Spleen (tissue), 11 donors: ENCODE results near the gene UPK3A. TPM values are rescaled to one million over a fixed set of nuclear protein-coding genes. Genes with fewer than 3 reads are reported as not detected.
"Not testable (repeated sequence)": the region's sequence is repeated elsewhere in the genome, so short reads cannot be mapped to it uniquely, and the experiment has no call there.

Source experiments
- DNase-seq: peaks from one replicate; pipeline ENCODE4 v3.0.0-alpha.2; 2020
- H3K27ac ChIP-seq, 8 donors: fragments of 200-600 bp; sonication (generic) in 7 of 8; 1 replicate in 4 of 8; 2 replicates in 4 of 8; pipeline versions ENCODE4 v1.5.0 to v1.8.0; 2016 to 2021; ENCODE audit warnings: inconsistent platforms in 4 of 8, mild to moderate bottlenecking in 4 of 8, moderate library complexity in 1 of 8
- H3K27me3 ChIP-seq, 7 donors: fragments of 200-600 bp; sonication (generic) in 6 of 7; replicated peaks in 1 of 7; 1 replicate in 4 of 7; 2 replicates in 3 of 7; pipeline versions ENCODE4 v1.5.0 to v1.8.0; 2016 to 2021; ENCODE audit warnings: inconsistent platforms in 3 of 7, mild to moderate bottlenecking in 1 of 7
- H3K36me3 ChIP-seq, 6 donors: fragments of 200-600 bp; sonication (generic) in 5 of 6; 1 replicate in 4 of 6; 2 replicates in 2 of 6; pipeline versions ENCODE4 v1.5.0 to v1.8.0; 2016 to 2021; ENCODE audit warnings: inconsistent platforms in 2 of 6
- H3K4me1 ChIP-seq, 6 donors: fragments of 200-600 bp; sonication (generic) in 5 of 6; 1 replicate in 3 of 6; 2 replicates in 3 of 6; pipeline versions ENCODE4 v1.5.0 to v1.8.0; 2016 to 2021; ENCODE audit warnings: inconsistent platforms in 3 of 6
- H3K4me3 ChIP-seq, 8 donors: fragments of 200-600 bp; sonication (generic) in 7 of 8; 1 replicate in 4 of 8; 2 replicates in 4 of 8; pipeline versions ENCODE4 v1.5.0 to v1.8.0; 2016 to 2021; ENCODE audit warnings: inconsistent platforms in 4 of 8, mild to moderate bottlenecking in 4 of 8, moderate library complexity in 2 of 8
- H3K9me3 ChIP-seq, 8 donors: fragments of 200-600 bp; sonication (generic) in 7 of 8; 1 replicate in 4 of 8; 2 replicates in 4 of 8; pipeline versions ENCODE4 v1.5.0 to v1.8.0; 2016 to 2021; ENCODE audit warnings: inconsistent platforms in 4 of 8
- POLR2A ChIP-seq, 3 donors: fragments of 450-650 bp; IDR thresholded peaks; one replicate each; pipeline ENCODE4 v1.5.1; 2017; ENCODE audit warnings: antibody characterized with exemption in 3 of 3, mild to moderate bottlenecking in 1 of 3
- POLR2AphosphoS5 ChIP-seq, 3 donors: sonication (generic); formaldehyde crosslinking; IDR thresholded peaks; one replicate each; pipeline ENCODE4 v1.5.1; 2017; ENCODE audit warnings: antibody characterized with exemption in 3 of 3
- WGBS, 5 donors: extraction: QIAGEN DNeasy Blood & Tissue Kit in 3 of 5; methylation state at CpG; one replicate each; pipeline versions ENCODE4 v1.1.5 to v1.1.7; 2013 to 2018; 5-methylcytosine and 5-hydroxymethylcytosine counted together
- intact Hi-C: fragments of 100-400 bp; cut with DNase I; formaldehyde crosslinking; loops from one replicate; pipeline ENCODE4 v1.15.0; 2023; ENCODE audit warnings: low total_unique reads
- polyA plus RNA-seq, 3 donors: library from polyadenylated mRNA; stranded (reverse); fragments of 200-250 nt; gene quantifications; one replicate each; pipeline ENCODE4 v1.2.1, GENCODE V29; 2013
- total RNA-seq, 7 donors: library from RNA; depleted of rRNA in 3 of 7; stranded (reverse); fragments of >200 nt in 3 of 7; fragmentation: NEBNext Ultra II Directional in 4 of 7; extraction: Animal tissue kit (Norgen Biotek cat#: 25700) in 4 of 7; gene quantifications; one replicate each; pipeline versions ENCODE4 v1.1.0 to v1.2.1, GENCODE V29; 2016 to 2021
- TF ChIP-seq, protein P1 (sequence below), 11 experiments: fragments of 200-600 bp in 7 of 11; fragments of 450-650 bp in 4 of 11; sonication (generic) in 4 of 11; IDR thresholded peaks in 8 of 11; conservative IDR thresholded peaks in 3 of 11; 1 replicate in 7 of 11; 2 replicates in 4 of 11; pipeline versions ENCODE4 v1.4.0 to v1.8.0; 2016 to 2021; ENCODE audit warnings: antibody characterized with exemption in 11 of 11, inconsistent platforms in 4 of 11, mild to moderate bottlenecking in 1 of 11
- donor health status: healthy with polysubstance abuse.
- donor health status: DM: no; HTN: no; CAD: no; lungs with moderate emphysema.
- donor health status: DM: no; HTN: no; CAD: no.
- donor health status: Bipolar disorder and iron deficiency.
- donor health status: healthy.
- donor health status: DM: no; HTN: no; CAD: no.
- donor health status: DM: yes; HTN: yes; CAD: no.

Gene UPK3A
- total and polyA plus RNA-seq, 10 donors, result 0.35 to 2.7 (median 1.4) TPM; not detected in 5

DNA sequence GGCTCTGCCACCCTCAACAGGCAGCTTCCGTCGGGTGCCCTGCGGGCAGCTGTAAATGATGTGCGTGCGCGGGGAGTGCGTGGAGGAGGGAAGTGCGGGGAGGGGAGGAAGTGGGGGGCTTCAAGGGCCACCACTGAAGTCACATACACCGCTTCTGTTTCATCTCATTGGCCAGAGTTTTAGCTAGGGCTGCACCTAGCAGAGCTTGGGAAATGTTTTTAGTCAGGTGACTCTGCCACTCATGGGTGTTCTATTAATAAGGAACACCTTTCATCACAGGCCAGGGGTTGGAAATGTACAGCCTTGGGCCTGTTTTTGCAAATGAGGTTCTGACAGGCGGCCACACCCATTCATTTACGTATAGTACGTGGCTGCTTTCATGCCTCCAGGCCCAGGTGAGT, 39.6 kb downstream of the UPK3A start:
- no peak for DNase-seq
- TF ChIP-seq POLR2AphosphoS5 (IDR thresholded peaks at IDR 0.05), result no peak
- intact Hi-C loops, result no loop called here
- H3K4me3 ChIP-seq, result no peak overlapping the region
- 92 to 96% (median 94%) methylated on average over 12 of the region's 12 CpGs for WGBS, 5 donors
- no peaks in the 10 kb centered on the region for H3K9me3 ChIP-seq
- H3K4me1 ChIP-seq, result peaks cover 0 to 35% (median 15%) of the 10 kb centered on the region in 6 donors
- H3K36me3 ChIP-seq, result peaks cover 0 to 77% (median 36%) of the 10 kb centered on the region in 6 donors
- H3K27ac ChIP-seq, result no peak overlapping the region
- H3K27me3 ChIP-seq, result no peaks in the 10 kb centered on the region

DNA sequence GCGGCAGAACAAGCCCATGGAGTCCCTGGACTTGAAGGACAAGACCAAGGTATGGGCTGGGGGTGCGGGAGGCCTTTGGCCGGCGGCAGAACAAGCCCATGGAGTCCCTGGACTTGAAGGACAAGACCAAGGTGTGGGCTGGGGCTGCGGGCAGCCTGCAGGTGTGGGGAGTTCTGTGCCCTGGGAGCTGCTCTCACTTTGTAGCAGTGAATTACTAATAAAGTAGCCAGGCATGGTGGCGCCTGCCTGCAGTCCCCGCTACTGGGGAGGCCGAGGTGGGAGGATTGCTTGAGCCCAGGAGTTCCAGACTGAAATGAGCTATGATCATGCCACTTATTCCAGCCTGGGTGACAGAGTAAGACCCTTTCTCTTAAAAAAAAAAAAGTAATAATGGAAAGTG, 43.5 kb downstream of the UPK3A start:
- intact Hi-C loops, H3K27me3 ChIP-seq, DNase-seq, H3K9me3 ChIP-seq, H3K4me3 ChIP-seq, H3K4me1 ChIP-seq: not testable (repeated sequence)
- 79 to 96% (median 93%) methylated on average over 4 to 8 of the region's 8 CpGs for WGBS, 5 donors
- H3K36me3 ChIP-seq, result peaks cover 0 to 97% (median 61%) of the 10 kb centered on the region in 6 donors
- H3K27ac ChIP-seq, result peak overlapping the region in 2 of 8 donors; percentile 7 to 26

DNA sequence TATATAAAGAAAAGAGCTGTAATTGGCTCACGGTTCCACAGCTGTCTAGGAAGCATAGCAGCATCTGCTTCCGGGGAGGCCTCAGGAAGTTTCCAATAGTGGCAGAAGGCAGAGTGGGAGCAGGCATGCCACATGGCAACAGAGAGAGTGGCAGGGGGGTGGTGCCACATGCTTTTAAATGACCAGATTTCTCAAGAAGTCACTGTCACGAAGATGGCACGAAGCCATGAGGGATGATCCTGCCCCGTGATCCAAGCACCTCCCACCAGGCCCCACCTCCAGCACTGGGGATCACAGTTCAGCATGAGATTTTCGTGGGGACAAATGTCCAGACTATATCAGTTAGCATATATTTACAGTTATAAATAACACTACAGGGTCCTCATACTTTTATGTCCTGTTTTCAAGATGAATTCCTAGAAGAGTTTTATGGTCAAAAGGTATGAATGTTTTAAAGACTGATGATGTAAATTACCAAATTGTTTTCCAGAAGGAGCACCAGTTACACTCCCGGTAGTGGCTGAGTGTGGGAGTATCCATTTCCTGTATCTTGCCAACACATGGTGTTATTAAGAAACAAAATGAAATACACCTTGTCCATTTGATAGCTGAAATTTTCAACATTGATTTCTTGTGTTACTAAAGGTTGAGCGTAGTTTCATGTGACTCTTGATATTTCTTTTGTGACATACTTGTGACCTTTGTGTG, 44.2 kb downstream of the UPK3A start:
- DNase-seq, result no peak
- intact Hi-C loops, result no loop called here
- peaks cover 0 to 9% (median 0%) of the 10 kb centered on the region in 6 donors for H3K4me1 ChIP-seq
- no peaks in the 10 kb centered on the region for H3K9me3 ChIP-seq
- WGBS, 5 donors, result 65 to 81% (median 73%) methylated on average over 8 of the region's 8 CpGs
- TF ChIP-seq POLR2A (IDR thresholded peaks at IDR 0.05) (no peak), POLR2AphosphoS5 (IDR thresholded peaks at IDR 0.05) (no peak)
- TF ChIP-seq, protein P1, sequence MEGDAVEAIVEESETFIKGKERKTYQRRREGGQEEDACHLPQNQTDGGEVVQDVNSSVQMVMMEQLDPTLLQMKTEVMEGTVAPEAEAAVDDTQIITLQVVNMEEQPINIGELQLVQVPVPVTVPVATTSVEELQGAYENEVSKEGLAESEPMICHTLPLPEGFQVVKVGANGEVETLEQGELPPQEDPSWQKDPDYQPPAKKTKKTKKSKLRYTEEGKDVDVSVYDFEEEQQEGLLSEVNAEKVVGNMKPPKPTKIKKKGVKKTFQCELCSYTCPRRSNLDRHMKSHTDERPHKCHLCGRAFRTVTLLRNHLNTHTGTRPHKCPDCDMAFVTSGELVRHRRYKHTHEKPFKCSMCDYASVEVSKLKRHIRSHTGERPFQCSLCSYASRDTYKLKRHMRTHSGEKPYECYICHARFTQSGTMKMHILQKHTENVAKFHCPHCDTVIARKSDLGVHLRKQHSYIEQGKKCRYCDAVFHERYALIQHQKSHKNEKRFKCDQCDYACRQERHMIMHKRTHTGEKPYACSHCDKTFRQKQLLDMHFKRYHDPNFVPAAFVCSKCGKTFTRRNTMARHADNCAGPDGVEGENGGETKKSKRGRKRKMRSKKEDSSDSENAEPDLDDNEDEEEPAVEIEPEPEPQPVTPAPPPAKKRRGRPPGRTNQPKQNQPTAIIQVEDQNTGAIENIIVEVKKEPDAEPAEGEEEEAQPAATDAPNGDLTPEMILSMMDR (IDR thresholded peaks at IDR 0.05 in 8 of 11, conservative IDR thresholded peaks at IDR 0.05 in 3 of 11), result no peak
- peaks cover 0 to 96% (median 54%) of the 10 kb centered on the region in 6 donors for H3K36me3 ChIP-seq
- no peaks in the 10 kb centered on the region for H3K27me3 ChIP-seq
- H3K27ac ChIP-seq, result peak overlapping the region in 2 of 8 donors; percentile 7 to 26
- H3K4me3 ChIP-seq, result no peak overlapping the region

DNA sequence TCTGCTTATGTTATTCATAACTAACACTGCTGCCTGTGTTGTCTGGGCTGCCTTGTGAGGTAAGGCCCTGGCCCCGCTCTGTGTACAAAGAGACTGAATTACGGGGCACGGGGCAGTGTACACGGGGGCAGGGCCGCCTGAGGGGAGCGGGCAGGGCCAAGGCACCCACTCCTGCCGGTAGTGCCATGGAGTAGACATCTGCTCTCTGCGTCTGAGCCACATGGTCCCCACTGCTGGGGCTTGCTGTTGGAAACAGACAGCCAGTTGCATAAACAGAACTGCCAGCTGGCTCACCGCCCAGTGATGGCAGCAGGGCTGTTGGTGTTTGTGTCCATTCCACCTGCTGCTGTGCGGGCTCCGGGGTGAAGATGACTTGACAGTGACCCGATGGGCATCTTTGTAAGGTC, 44.8 kb downstream of the UPK3A start:
- Histone ChIP-seq H3K36me3 (peaks cover 0 to 96% (median 51%) of the 10 kb centered on the region in 6 donors), H3K4me3 (no peak overlapping the region), H3K9me3 (no peaks in the 10 kb centered on the region), H3K27ac (no peak overlapping the region), H3K4me1 (peaks cover 0 to 13% (median 3%) of the 10 kb centered on the region in 6 donors), H3K27me3 (no peaks in the 10 kb centered on the region)
- 92 to 97% (median 93%) methylated on average over 10 to 12 of the region's 12 CpGs for WGBS, 5 donors
- intact Hi-C loops, result no loop called here
- no peak for DNase-seq
- TF ChIP-seq, protein P1 (IDR thresholded peaks at IDR 0.05 in 8 of 11, conservative IDR thresholded peaks at IDR 0.05 in 3 of 11), result no peak
- TF ChIP-seq POLR2A (IDR thresholded peaks at IDR 0.05), result no peak
- TF ChIP-seq POLR2AphosphoS5 (IDR thresholded peaks at IDR 0.05), result no peak

DNA sequence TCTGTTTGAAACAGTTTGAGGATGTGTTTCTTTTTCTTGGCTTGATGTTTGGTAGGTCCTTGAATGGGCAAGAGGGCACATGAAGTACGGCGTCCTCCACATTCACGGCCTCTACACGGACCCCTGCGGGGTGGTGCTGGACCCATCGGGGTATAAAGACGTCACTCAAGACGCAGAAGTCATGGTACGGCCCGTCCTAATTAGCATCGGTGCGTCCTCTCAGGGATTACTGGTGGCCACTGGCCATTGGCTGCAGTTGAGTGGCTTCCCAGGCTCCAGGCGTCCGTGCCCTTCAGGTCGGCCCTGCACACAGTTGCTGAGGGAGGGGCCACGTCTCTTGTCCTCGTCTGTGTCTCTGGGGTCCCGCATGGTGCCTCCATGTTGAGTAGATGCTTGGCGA, 45.8 kb downstream of the UPK3A start:
- no peak overlapping the region for H3K4me3 ChIP-seq
- peaks cover 0 to 23% (median 8%) of the 10 kb centered on the region in 6 donors for H3K4me1 ChIP-seq
- 92 to 97% (median 95%) methylated on average over 19 of the region's 19 CpGs for whole genome bisulfite sequencing, 5 donors
- intact Hi-C loops, result no loop called here
- no peaks in the 10 kb centered on the region for H3K9me3 ChIP-seq
- no peak overlapping the region for H3K27ac ChIP-seq
- no peak for DNase-seq
- H3K36me3 ChIP-seq, result peaks cover 0 to 96% (median 60%) of the 10 kb centered on the region in 6 donors
- TF ChIP-seq, protein P1 (IDR thresholded peaks at IDR 0.05 in 8 of 11, conservative IDR thresholded peaks at IDR 0.05 in 3 of 11), result no peak
- peak in 1 of 3 donors; percentile 17 for TF ChIP-seq POLR2AphosphoS5 (IDR thresholded peaks at IDR 0.05)
- no peaks in the 10 kb centered on the region for H3K27me3 ChIP-seq
